Mucosa of descending colon (tissue), 3 donors: ENCODE measurements around the gene IFT74. TPM values are rescaled to one million over a fixed set of nuclear protein-coding genes. Genes with fewer than 3 reads are reported as not detected.
"Not testable (repeated sequence)": the region's sequence is repeated elsewhere in the genome, so short reads cannot be mapped to it uniquely, and the experiment has no call there.

ENCODE experiments used
- ATAC-seq: fragments of 200-7000 bp; cut with Tn5 transposase; one replicate; pipeline ENCODE4 v1.9.1; 2020; ENCODE audit warnings: mild to moderate bottlenecking, moderate library complexity
- DNase-seq, 3 donors: peaks; one replicate each; pipeline ENCODE4 v3.0.0-alpha.2; 2020
- H3K36me3 ChIP-seq: fragments of 200-600 bp; one replicate; pipeline ENCODE4 v1.8.0; 2021; ENCODE audit warnings: low read depth, mild to moderate bottlenecking
- H3K4me1 ChIP-seq: fragments of 200-600 bp; one replicate; pipeline ENCODE4 v1.8.0; 2021; ENCODE audit warnings: low read depth, mild to moderate bottlenecking
- H3K4me3 ChIP-seq: fragments of 200-600 bp; one replicate; pipeline ENCODE4 v1.8.0; 2021; ENCODE audit warnings: mild to moderate bottlenecking
- H3K9me3 ChIP-seq: fragments of 200-600 bp; one replicate; pipeline ENCODE4 v1.8.0; 2021; ENCODE audit warnings: mild to moderate bottlenecking
- CTCF ChIP-seq: fragments of 200-600 bp; IDR thresholded peaks from one replicate; pipeline ENCODE4 v1.8.0; 2022; ENCODE audit warnings: antibody characterized with exemption, mild to moderate bottlenecking
- intact Hi-C, 2 donors: fragments of 100-400 bp; cut with DNase I in 1 of 2; cut with micrococcal nuclease in 1 of 2; formaldehyde crosslinking; loops; one replicate each; pipeline versions ENCODE4 v1.11.0 to v1.11.1; 2022; cut with DNase I, micrococcal nuclease
- total RNA-seq, 3 donors: library from RNA; stranded (reverse); fragmentation: NEBNext Ultra II Directional in 2 of 3; extraction: Animal tissue kit (Norgen Biotek cat#: 25700) in 2 of 3; gene quantifications; one replicate each; pipeline versions ENCODE4 v1.2.1 to v1.2.4, GENCODE V29; 2021 to 2023
- donor health status: DM: no; HTN: no; CAD: no; lungs with moderate emphysema.
- donor health status: DM: no; HTN: no; CAD: no.
- donor health status: DM: no; HTN: yes; CAD: no.

Gene IFT74
- total RNA-seq, 3 donors from 2014 or later: 16.6 to 18.2 (median 17.3) TPM

GRCh38 chr9:27089706-27090105, 133.5 kb downstream of the IFT74 start:
- no peak overlapping the region for H3K4me3 ChIP-seq
- H3K4me1 ChIP-seq: no peaks in the 10 kb centered on the region
- no peaks in the 10 kb centered on the region for H3K9me3 ChIP-seq
- ATAC-seq: no peak
- TF ChIP-seq CTCF: no peak
- DNase-seq: no peak
- intact Hi-C loops: no loop called here
- H3K36me3 ChIP-seq: no peaks in the 10 kb centered on the region

GRCh38 chr9:27090231-27090630, 134.0 kb downstream of the IFT74 start:
- no peak for ATAC-seq
- intact Hi-C loops: no loop called here
- Histone ChIP-seq H3K36me3 (no peaks in the 10 kb centered on the region), H3K4me3 (no peak overlapping the region), H3K4me1 (no peaks in the 10 kb centered on the region), H3K9me3 (no peaks in the 10 kb centered on the region)
- TF ChIP-seq CTCF: no peak
- DNase-seq: no peak

GRCh38 chr9:27090711-27091110, 134.5 kb downstream of the IFT74 start:
- intact Hi-C loops: no loop called here
- no peak for DNase-seq
- TF ChIP-seq CTCF: no peak
- Histone ChIP-seq H3K9me3 (no peaks in the 10 kb centered on the region), H3K4me3 (no peak overlapping the region), H3K4me1 (no peaks in the 10 kb centered on the region), H3K36me3 (no peaks in the 10 kb centered on the region)
- ATAC-seq: no peak

GRCh38 chr9:27092496-27092895, 136.3 kb downstream of the IFT74 start:
- intact Hi-C loops, H3K4me3 ChIP-seq, DNase-seq, H3K9me3 ChIP-seq, H3K36me3 ChIP-seq, H3K4me1 ChIP-seq, ATAC-seq: not testable (repeated sequence)

- intact Hi-C loops, H3K9me3 ChIP-seq, ATAC-seq, H3K4me3 ChIP-seq, H3K36me3 ChIP-seq, DNase-seq, H3K4me1 ChIP-seq: not testable (repeated sequence)
Measured at GRCh38 chr9:27093384-27094067, 137.3 kb downstream of the IFT74 start.

- intact Hi-C loops: no loop called here
- DNase-seq (no peak), ATAC-seq (peak; percentile 18)
- no peaks in the 10 kb centered on the region for H3K9me3 ChIP-seq
- no peak overlapping the region for H3K4me3 ChIP-seq
- H3K4me1 ChIP-seq: no peaks in the 10 kb centered on the region
- TF ChIP-seq CTCF: no peak
- no peaks in the 10 kb centered on the region for H3K36me3 ChIP-seq
Measured at GRCh38 chr9:27094640-27095298, 138.6 kb downstream of the IFT74 start.
